DMS53 treated with DMSO at 0.1 percent for 48 hours (cell line): ENCODE measurements around the gene EXD2.
"Not testable (repeated sequence)": the region's sequence is repeated elsewhere in the genome, so short reads cannot be mapped to it uniquely, and the experiment has no call there.

Source experiments
- DNase-seq: peaks from one replicate; lab custom pipeline; 2025; ENCODE audit not compliant: unreplicated experiment; lab: John Stamatoyannopoulos, UW

Gene EXD2

GRCh38 chr14:69190191-69190590 is 1.1 kb upstream of the EXD2 start:
- DNase-seq: no peak

- DNase-seq: no peak
These were observed 2.4 kb downstream of the EXD2 start for GRCh38 chr14:69193721-69194120.

- DNase-seq: no peak
These were observed 8.5 kb downstream of the EXD2 start for GRCh38 chr14:69199786-69200185.

DNA sequence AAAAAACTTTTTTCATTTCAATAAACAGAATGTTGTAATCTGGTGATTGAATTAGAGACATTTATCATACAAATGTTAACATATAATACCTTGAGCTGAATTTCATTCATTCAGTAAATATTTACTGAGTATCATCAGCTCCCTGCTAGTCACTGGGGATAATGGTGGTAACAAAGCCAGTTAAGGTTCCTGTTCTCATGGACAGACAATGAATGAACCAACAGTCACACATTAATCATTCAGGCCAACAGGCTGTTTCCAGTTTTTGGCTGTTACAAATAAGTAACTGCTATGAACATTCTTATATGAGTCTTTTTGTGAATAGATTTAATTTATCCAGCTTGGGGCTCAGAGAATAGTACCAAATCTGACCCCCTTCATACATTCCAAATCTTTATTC is 13.5 kb downstream of the EXD2 start:
- DNase-seq: peak; percentile 14

- DNase-seq: no peak
These were observed 16.2 kb downstream of the EXD2 start for GRCh38 chr14:69207435-69208041.

- DNase-seq: no peak
These were observed 17.4 kb downstream of the EXD2 start for GRCh38 chr14:69208666-69209065.

GRCh38 chr14:69214393-69214792 is 23.1 kb downstream of the EXD2 start:
- peak; percentile 1 for DNase-seq

GRCh38 chr14:69217663-69218062 is 26.4 kb downstream of the EXD2 start:
- DNase-seq: not testable (repeated sequence)

- DNase-seq: no peak
These were observed 33.6 kb downstream of the EXD2 start for GRCh38 chr14:69224946-69225345.

DNA sequence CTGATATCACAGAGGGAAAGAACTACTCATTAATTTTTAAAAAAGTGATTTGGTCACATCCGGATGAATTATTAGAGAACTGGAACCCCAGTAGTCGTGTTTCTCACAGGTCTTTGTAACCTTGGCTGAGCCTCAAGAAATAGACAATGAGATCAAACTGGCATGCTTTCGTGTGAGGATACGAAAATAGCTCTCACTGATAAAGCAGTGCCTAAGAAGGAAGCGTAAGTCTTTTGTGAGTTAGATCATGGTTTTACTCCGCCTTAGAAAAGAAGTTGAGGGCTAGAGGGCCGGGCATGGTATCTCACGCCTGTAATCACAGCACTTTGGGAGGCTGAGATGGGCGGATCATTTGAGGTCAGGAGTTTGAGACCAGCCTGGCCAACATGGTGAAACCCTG is 34.9 kb downstream of the EXD2 start:
- DNase-seq: no peak

DNA sequence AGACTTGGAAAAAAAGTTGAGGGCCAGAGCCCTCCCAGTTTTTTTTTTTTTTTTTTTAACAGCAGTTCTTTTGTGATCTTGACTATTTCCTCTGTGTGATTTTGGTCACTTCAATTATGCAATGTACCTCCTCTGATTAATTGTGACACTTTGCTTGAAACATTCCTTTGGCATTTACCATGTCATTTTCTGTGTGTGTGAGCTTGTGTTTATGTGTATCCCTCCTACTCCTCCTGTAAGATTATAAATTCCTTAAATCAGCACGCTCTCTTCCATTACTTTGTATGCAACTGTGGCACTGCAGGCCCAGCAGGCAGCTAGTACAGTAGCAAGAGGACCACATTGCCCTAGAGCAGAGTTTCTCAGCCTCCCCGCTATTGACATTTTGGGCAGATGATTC is 35.4 kb downstream of the EXD2 start:
- DNase-seq: no peak

GRCh38 chr14:69231486-69231885 is 40.2 kb downstream of the EXD2 start:
- no peak for DNase-seq

DNA sequence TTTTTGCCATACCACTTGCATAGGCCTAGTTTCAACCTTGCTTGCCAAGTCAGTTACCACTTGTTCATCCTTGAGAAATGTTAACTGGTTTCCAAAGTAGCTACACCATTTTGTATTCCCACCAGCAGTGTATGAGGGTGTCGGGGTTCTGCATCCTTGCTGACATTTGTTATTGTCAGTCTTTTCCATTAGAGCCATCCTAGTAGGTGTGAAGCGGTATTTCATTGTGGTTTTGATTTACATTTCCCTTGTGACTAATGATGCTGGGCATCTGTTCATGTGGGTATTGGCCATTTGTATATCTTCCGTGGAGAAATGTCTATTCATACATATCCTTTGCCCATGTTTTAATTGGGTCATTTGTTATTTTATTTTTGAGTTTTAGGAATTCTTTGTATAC is 41.1 kb downstream of the EXD2 start:
- DNase-seq: no peak

GRCh38 chr14:69234106-69234505 is 42.8 kb downstream of the EXD2 start:
- DNase-seq: no peak

- no peak for DNase-seq
These were observed 44.4 kb downstream of the EXD2 start for GRCh38 chr14:69235708-69236107.

DNA sequence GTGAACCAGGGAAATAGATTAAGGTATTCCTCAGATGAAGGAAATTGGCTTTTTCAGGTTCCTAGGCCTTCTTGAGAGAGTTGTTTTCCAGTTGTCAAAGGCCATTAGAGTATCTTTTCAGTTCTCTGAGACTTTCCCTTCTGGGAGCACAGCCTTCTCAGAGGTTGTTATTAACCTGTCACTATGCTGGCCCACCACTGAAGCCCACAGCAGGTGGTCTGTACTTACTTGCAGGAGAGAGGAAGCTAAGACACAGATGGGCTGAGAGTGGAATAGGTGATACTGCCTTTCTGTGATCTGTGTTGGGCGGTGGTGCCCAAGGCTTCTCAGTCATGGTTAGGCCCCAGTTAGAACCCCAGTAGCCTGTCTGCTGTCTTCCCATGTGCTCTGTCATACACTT is 45.8 kb downstream of the EXD2 start:
- DNase-seq: no peak

DNA sequence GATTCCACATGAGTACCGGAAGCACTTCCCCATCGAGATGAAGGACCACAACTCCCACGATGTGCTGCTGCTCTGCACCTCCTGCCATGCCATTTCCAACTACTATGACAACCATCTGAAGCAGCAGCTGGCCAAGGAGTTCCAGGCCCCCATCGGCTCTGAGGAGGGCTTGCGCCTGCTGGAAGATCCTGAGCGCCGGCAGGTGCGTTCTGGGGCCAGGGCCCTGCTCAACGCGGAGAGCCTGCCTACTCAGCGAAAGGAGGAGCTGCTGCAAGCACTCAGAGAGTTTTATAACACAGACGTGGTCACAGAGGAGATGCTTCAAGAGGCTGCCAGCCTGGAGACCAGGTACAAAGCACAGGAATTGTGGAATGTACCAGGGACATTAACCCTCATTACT is 46.3 kb downstream of the EXD2 start:
- no peak for DNase-seq

DNA sequence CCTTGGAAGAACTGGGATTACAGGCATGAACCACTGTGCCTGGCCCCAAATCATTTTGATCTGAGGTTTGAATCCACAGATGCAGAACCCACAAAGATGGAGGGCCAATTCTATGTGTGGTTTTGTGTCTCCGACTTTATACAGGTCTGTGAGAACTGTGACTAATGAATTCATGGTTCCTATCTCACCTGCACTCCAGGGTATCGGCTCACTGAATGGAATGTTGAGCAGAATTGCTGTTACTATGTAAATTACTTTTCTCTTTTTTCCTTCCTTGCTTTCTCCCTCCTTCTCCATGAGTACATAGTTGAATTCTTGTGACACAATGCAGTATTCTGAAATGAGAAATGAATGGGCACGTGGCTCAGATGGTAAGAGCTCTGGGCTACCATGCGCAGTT is 47.6 kb downstream of the EXD2 start:
- DNase-seq: no peak

DNA sequence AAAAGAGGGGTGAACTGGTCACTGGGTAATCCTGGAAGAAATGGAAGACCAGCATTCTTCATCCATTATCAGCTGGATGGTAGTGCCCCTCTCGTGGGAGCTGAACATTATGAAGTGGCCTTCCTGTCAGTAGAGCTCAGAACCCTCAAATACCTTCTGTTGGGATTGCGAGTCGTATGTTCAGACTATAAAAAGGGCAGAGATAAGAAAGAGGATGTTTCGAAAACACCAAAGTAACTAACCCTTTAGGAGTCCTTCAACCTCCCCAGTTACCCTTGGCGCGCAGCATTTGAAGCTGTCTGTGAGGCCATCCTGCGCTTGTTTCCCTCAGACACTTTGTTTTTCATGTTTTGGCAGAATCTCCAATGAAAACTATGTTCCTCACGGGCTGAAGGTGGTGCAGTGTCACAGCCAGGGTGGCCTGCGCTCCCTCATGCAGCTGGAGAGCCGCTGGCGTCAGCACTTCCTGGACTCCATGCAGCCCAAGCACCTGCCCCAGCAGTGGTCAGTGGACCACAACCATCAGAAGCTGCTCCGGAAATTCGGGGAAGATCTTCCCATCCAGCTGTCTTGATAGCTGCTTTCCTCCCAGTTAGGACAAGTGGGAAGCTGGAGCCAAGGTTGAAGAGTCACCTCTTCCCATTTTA is 49.4 kb downstream of the EXD2 start:
- no peak for DNase-seq

DNA sequence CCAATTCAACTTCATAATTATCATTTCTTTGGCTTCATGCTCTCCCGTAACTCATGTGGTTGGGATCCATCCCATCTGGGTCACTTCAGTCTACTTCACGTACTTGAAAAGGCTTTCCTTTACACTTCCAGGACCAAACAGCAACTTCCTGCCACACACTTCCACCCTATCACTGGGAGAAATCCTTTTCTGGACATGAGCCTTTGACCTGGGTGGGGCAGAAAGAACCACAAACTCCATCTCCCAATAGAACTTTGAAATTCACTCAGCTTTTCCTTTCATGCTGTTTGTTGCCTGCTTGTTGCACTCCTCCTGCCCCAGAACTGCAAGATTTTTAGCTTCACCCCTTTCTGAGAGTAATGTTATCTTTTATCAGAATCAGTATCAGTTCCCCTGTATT is 50.3 kb downstream of the EXD2 start:
- DNase-seq: no peak

DNA sequence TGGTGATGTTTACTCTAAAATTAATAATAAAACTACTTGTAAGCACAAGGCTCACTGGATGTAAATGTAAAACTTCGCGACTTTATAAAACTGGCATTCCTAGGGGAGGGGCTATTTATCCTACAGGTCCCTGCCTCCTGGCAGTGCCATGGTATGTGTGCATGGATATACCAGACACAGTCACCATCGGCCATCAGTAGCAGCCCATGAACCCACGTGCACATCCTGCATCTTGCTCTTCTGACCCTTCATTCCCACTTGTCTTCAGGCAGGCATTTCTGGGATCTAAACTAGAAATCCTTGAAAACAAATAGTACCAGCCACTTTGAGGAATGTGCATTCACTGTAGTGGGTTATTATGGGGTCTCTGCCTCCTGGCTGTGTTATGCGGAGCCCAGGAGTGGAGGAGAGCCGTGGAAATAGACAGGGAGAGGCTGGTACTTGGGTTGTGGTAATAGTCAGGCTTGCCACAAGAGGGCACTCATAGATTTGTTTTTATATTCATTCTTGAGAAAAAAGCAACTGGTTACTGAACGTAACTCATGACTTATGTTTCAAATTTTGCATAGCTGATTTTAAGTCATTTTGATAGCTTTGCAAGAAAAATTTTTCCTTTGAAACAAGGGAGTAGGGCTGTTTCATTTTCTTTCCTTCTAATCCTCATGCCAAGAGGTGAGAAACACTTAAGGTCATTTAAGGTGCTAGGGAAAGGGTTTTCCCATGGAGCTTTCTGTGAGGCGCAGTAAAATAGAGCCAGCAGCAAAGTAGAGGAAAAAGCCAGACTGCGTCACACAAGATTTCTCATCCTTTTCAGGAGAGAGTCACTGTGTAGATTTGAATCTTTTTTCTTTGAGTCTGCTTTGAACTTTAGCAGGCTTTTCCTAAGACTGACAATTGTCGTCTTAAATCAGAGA is 51.3 kb downstream of the EXD2 start:
- peak; percentile 62 for DNase-seq

- DNase-seq: no peak
These were observed 53.6 kb downstream of the EXD2 start for GRCh38 chr14:69244946-69245345.
